Esophagus muscularis mucosa (tissue), 3 donors: ENCODE results near the gene LHX4.

ENCODE experiments used
- CTCF ChIP-seq, 3 experiments: fragments of 200-600 bp in 2 of 3; fragments of 450-650 bp in 1 of 3; sonication (generic) in 2 of 3; IDR thresholded peaks; one replicate each; pipeline ENCODE4 v1.5.1; 2017 to 2019; ENCODE audit warnings: antibody characterized with exemption in 3 of 3, mild to moderate bottlenecking in 2 of 3, moderate library complexity in 1 of 3
- POLR2A ChIP-seq: fragments of 450-650 bp; IDR thresholded peaks from one replicate; pipeline ENCODE4 v1.6.1; 2017; ENCODE audit warnings: antibody characterized with exemption, moderate library complexity, mild to moderate bottlenecking, low read depth
- POLR2AphosphoS5 ChIP-seq, 2 donors: sonication (generic); formaldehyde crosslinking; IDR thresholded peaks; one replicate each; pipeline ENCODE4 v1.6.1; 2017; ENCODE audit warnings: antibody characterized with exemption in 2 of 2

GRCh38 chr1:180211156-180211859 lies 18.8 kb upstream of the LHX4 start:
- no peak for TF ChIP-seq CTCF (IDR thresholded peaks at IDR 0.05)
- TF ChIP-seq POLR2AphosphoS5 (IDR thresholded peaks at IDR 0.05), result no peak
- no peak for TF ChIP-seq POLR2A
